ENCODE data around the gene PACRG.
"Not testable (repeated sequence)": the region's sequence is repeated elsewhere in the genome, so short reads cannot be mapped to it uniquely, and the experiment has no call there.

DNA sequence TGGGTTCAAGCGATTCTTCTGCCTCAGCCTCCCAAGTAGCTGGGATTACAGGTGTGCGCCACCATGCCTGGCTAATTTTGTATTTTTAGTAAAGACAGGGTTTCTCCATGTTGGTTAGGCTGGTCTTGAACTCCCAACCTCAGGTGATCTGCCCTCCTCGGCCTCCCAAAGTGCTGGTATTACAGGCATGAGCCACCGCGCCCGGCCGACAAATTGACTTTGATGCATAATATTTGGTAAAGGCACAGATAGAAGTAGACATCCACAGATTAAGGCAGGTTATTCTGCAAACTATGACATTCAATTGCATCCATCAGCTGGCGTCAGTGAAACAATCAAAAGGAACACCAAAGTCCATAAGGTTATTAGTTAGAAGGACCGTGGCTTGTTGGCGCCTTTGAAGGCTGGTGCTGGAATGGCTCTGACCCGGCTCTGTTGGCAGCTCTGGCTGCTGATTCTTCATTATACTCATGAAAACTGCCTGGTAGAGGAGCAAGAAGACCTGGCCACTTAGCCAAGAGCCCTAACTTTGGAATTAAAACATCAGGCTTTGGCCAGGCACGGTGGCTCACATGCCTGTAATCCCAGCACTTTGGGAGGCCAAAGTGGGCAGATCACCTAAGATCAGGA lies 589.2 kb downstream of the PACRG start:
- not testable (repeated sequence) for TF ChIP-seq MAFK (IDR thresholded peaks at IDR 0.05; ENCODE audit: partially characterized antibody); POLR2A (IDR thresholded peaks at IDR 0.05; ENCODE audit: low read length); EP300 (IDR thresholded peaks at IDR 0.05); SMC3 (IDR thresholded peaks at IDR 0.05); MAZ (IDR thresholded peaks at IDR 0.05; ENCODE audit: borderline replicate concordance, low read depth, low read length)
- TF ChIP-seq, protein P1, sequence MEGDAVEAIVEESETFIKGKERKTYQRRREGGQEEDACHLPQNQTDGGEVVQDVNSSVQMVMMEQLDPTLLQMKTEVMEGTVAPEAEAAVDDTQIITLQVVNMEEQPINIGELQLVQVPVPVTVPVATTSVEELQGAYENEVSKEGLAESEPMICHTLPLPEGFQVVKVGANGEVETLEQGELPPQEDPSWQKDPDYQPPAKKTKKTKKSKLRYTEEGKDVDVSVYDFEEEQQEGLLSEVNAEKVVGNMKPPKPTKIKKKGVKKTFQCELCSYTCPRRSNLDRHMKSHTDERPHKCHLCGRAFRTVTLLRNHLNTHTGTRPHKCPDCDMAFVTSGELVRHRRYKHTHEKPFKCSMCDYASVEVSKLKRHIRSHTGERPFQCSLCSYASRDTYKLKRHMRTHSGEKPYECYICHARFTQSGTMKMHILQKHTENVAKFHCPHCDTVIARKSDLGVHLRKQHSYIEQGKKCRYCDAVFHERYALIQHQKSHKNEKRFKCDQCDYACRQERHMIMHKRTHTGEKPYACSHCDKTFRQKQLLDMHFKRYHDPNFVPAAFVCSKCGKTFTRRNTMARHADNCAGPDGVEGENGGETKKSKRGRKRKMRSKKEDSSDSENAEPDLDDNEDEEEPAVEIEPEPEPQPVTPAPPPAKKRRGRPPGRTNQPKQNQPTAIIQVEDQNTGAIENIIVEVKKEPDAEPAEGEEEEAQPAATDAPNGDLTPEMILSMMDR (IDR thresholded peaks at IDR 0.05): not testable (repeated sequence)
- TF ChIP-seq, protein P2, sequence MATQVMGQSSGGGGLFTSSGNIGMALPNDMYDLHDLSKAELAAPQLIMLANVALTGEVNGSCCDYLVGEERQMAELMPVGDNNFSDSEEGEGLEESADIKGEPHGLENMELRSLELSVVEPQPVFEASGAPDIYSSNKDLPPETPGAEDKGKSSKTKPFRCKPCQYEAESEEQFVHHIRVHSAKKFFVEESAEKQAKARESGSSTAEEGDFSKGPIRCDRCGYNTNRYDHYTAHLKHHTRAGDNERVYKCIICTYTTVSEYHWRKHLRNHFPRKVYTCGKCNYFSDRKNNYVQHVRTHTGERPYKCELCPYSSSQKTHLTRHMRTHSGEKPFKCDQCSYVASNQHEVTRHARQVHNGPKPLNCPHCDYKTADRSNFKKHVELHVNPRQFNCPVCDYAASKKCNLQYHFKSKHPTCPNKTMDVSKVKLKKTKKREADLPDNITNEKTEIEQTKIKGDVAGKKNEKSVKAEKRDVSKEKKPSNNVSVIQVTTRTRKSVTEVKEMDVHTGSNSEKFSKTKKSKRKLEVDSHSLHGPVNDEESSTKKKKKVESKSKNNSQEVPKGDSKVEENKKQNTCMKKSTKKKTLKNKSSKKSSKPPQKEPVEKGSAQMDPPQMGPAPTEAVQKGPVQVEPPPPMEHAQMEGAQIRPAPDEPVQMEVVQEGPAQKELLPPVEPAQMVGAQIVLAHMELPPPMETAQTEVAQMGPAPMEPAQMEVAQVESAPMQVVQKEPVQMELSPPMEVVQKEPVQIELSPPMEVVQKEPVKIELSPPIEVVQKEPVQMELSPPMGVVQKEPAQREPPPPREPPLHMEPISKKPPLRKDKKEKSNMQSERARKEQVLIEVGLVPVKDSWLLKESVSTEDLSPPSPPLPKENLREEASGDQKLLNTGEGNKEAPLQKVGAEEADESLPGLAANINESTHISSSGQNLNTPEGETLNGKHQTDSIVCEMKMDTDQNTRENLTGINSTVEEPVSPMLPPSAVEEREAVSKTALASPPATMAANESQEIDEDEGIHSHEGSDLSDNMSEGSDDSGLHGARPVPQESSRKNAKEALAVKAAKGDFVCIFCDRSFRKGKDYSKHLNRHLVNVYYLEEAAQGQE (IDR thresholded peaks at IDR 0.05): not testable (repeated sequence)
- TF ChIP-seq, protein P3, sequence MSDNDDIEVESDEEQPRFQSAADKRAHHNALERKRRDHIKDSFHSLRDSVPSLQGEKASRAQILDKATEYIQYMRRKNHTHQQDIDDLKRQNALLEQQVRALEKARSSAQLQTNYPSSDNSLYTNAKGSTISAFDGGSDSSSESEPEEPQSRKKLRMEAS (IDR thresholded peaks at IDR 0.05): not testable (repeated sequence)
- TF ChIP-seq, protein P4, sequence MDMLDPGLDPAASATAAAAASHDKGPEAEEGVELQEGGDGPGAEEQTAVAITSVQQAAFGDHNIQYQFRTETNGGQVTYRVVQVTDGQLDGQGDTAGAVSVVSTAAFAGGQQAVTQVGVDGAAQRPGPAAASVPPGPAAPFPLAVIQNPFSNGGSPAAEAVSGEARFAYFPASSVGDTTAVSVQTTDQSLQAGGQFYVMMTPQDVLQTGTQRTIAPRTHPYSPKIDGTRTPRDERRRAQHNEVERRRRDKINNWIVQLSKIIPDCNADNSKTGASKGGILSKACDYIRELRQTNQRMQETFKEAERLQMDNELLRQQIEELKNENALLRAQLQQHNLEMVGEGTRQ (IDR thresholded peaks at IDR 0.05): not testable (repeated sequence)
